ENCODE data around the gene GTF2F1. TPM values are rescaled to one million over a fixed set of nuclear protein-coding genes. Genes with fewer than 3 reads are reported as not detected.

Gene GTF2F1
- total and polyA plus RNA-seq, 2 experiments from 2014 or later: 41.2 to 43.3 TPM

- Histone ChIP-seq H3K9me3 (ENCODE audit: low read depth) (no peaks in the 10 kb centered on the region), H3K4me2 (ENCODE audit: unreplicated experiment) (peak overlapping the region; percentile 91), H3F3A (ENCODE audit: insufficient read depth) (no peaks in the 10 kb centered on the region), H3K9ac (peak overlapping the region; percentile 96), H3K27ac (peak overlapping the region; percentile 94), H3K4me3 (peak overlapping the region; percentile 91), H3K4me1 (ENCODE audit: insufficient read depth) (peaks cover 9% of the 10 kb centered on the region), H3K79me2 (ENCODE audit: insufficient read depth) (peaks cover 39% of the 10 kb centered on the region), H2AFZ (peak overlapping the region; percentile 92), H3K27me3 (replicated peaks; ENCODE audit: insufficient read depth) (no peaks in the 10 kb centered on the region), H3K36me3 (ENCODE audit: low read depth) (peaks cover 12% of the 10 kb centered on the region), H4K20me1 (ENCODE audit: insufficient read depth) (no peaks in the 10 kb centered on the region), H3K9me2 (ENCODE audit: insufficient read depth) (no peaks in the 10 kb centered on the region)
- DNase-seq: no peak
- TF ChIP-seq EZH2phosphoT487 (IDR thresholded peaks at IDR 0.05; ENCODE audit: insufficient read depth, low read depth) (no peak), EZH2 (IDR thresholded peaks at IDR 0.05; ENCODE audit: insufficient read depth, poor library complexity, severe bottlenecking) (no peak)
- in situ Hi-C loops (cut with MboI): no loop called here
- WGBS, 2 experiments (ENCODE audit: low coverage in 1 of 2, low lambda C conversion rate in 2 of 2, missing lambda C conversion rate in 2 of 2): 24 to 29% methylated on average over 14 of the region's 14 CpGs
These were observed 1.0 kb upstream of the GTF2F1 start for GRCh38 chr19:6393983-6394412.

- Histone ChIP-seq H3K4me1 (ENCODE audit: insufficient read depth) (peaks cover 9% of the 10 kb centered on the region), H3K4me2 (ENCODE audit: unreplicated experiment) (peak overlapping the region; percentile 91), H3F3A (ENCODE audit: insufficient read depth) (no peaks in the 10 kb centered on the region), H3K9me3 (ENCODE audit: low read depth) (no peaks in the 10 kb centered on the region), H4K20me1 (ENCODE audit: insufficient read depth) (no peaks in the 10 kb centered on the region), H3K27ac (peak overlapping the region; percentile 94), H3K9ac (peak overlapping the region; percentile 96), H3K79me2 (ENCODE audit: insufficient read depth) (peaks cover 53% of the 10 kb centered on the region), H3K27me3 (replicated peaks; ENCODE audit: insufficient read depth) (no peaks in the 10 kb centered on the region), H3K36me3 (ENCODE audit: low read depth) (peaks cover 20% of the 10 kb centered on the region), H3K4me3 (peak overlapping the region; percentile 91), H3K9me2 (ENCODE audit: insufficient read depth) (no peaks in the 10 kb centered on the region), H2AFZ (peak overlapping the region; percentile 92)
- DNase-seq: peak; percentile 38
- WGBS, 2 experiments (ENCODE audit: low coverage in 1 of 2, low lambda C conversion rate in 2 of 2, missing lambda C conversion rate in 2 of 2): 4 to 6% methylated on average over 28 to 30 of the region's 30 CpGs
- TF ChIP-seq EZH2 (IDR thresholded peaks at IDR 0.05; ENCODE audit: insufficient read depth, poor library complexity, severe bottlenecking) (no peak), EZH2phosphoT487 (IDR thresholded peaks at IDR 0.05; ENCODE audit: insufficient read depth, low read depth) (no peak)
- in situ Hi-C loops (cut with MboI): no loop called here
These were observed 517 bp downstream of the GTF2F1 start for GRCh38 chr19:6392221-6393073.

GRCh38 chr19:6387372-6387771 is 5.6 kb downstream of the GTF2F1 start:
- Histone ChIP-seq H3K4me2 (ENCODE audit: unreplicated experiment) (no peak overlapping the region), H3K9me3 (ENCODE audit: low read depth) (no peaks in the 10 kb centered on the region), H3K9ac (no peak overlapping the region), H3K27ac (no peak overlapping the region), H3K79me2 (ENCODE audit: insufficient read depth) (peaks cover 47% of the 10 kb centered on the region), H3K4me3 (no peak overlapping the region), H3K36me3 (ENCODE audit: low read depth) (peaks cover 20% of the 10 kb centered on the region), H3K4me1 (ENCODE audit: insufficient read depth) (0 out of 2 replicates have a peak, but pooled peaks cover 4% of the 10 kb centered on the region), H4K20me1 (ENCODE audit: insufficient read depth) (no peaks in the 10 kb centered on the region), H3K9me2 (ENCODE audit: insufficient read depth) (no peaks in the 10 kb centered on the region), H3K27me3 (replicated peaks; ENCODE audit: insufficient read depth) (no peaks in the 10 kb centered on the region), H2AFZ (no peak overlapping the region), H3F3A (ENCODE audit: insufficient read depth) (no peaks in the 10 kb centered on the region)
- no peak for DNase-seq
- WGBS, 2 experiments (ENCODE audit: low coverage in 1 of 2, low lambda C conversion rate in 2 of 2, missing lambda C conversion rate in 2 of 2): 93 to 96% methylated on average over 15 to 19 of the region's 19 CpGs
- in situ Hi-C loops (cut with MboI): no loop called here
- TF ChIP-seq EZH2phosphoT487 (IDR thresholded peaks at IDR 0.05; ENCODE audit: insufficient read depth, low read depth): no peak
- TF ChIP-seq EZH2 (IDR thresholded peaks at IDR 0.05; ENCODE audit: insufficient read depth, poor library complexity, severe bottlenecking): no peak

- no peaks in the 10 kb centered on the region for H3K9me3 ChIP-seq (ENCODE audit: low read depth)
- H3K9ac ChIP-seq: no peak overlapping the region
- peaks cover 17% of the 10 kb centered on the region; the same call in 1 of the 2 replicates for H3K79me2 ChIP-seq (ENCODE audit: insufficient read depth)
- H3F3A ChIP-seq (ENCODE audit: insufficient read depth): no peaks in the 10 kb centered on the region
- no peaks in the 10 kb centered on the region for H3K4me1 ChIP-seq (ENCODE audit: insufficient read depth)
- H3K4me3 ChIP-seq: no peak overlapping the region
- no peak for DNase-seq
- TF ChIP-seq EZH2phosphoT487 (IDR thresholded peaks at IDR 0.05; ENCODE audit: insufficient read depth, low read depth) (no peak), EZH2 (IDR thresholded peaks at IDR 0.05; ENCODE audit: insufficient read depth, poor library complexity, severe bottlenecking) (no peak)
- H3K4me2 ChIP-seq (ENCODE audit: unreplicated experiment): no peak overlapping the region
- H2AFZ ChIP-seq: no peak overlapping the region
- H3K9me2 ChIP-seq (ENCODE audit: insufficient read depth): no peaks in the 10 kb centered on the region
- peaks cover 24% of the 10 kb centered on the region for H3K36me3 ChIP-seq (ENCODE audit: low read depth)
- in situ Hi-C loops (cut with MboI): no loop called here
- 86 to 88% methylated on average over 4 of the region's 4 CpGs for WGBS, 2 experiments (ENCODE audit: low coverage in 1 of 2, low lambda C conversion rate in 2 of 2, missing lambda C conversion rate in 2 of 2)
- H3K27ac ChIP-seq: no peak overlapping the region
- H4K20me1 ChIP-seq (ENCODE audit: insufficient read depth): no peaks in the 10 kb centered on the region
- no peaks in the 10 kb centered on the region for H3K27me3 ChIP-seq (replicated peaks; ENCODE audit: insufficient read depth)
These were observed 8.6 kb downstream of the GTF2F1 start for GRCh38 chr19:6384381-6384780.

Data from GM23248 (cell line).